OCI-LY1 (cell line): ENCODE measurements around the gene RYK.

Source experiments
- H2AFZ ChIP-seq: fragments of 200-600 bp; sonication (generic), shearing (Covaris generic); 2 replicates; pipeline ENCODE4 v1.6.0; 2014; ENCODE audit warnings: antibody characterized with exemption, mild to moderate bottlenecking, low read length
- H3F3A ChIP-seq: fragments of 200-600 bp; sonication (generic), shearing (Covaris generic); 2 replicates; pipeline ENCODE4 v1.6.0; 2014; ENCODE audit warnings: mild to moderate bottlenecking, antibody characterized with exemption, low read length, moderate library complexity; ENCODE audit not compliant: insufficient read depth
- H3K27ac ChIP-seq: fragments of 200-600 bp; sonication (generic); 2 replicates; pipeline ENCODE4 v1.5.1; 2014; ENCODE audit warnings: low read length, mixed run types, mild to moderate bottlenecking, low read depth; ENCODE audit not compliant: poor library complexity, severe bottlenecking
- H3K27me3 ChIP-seq: fragments of 200-600 bp; sonication (generic); 2 replicates; pipeline ENCODE4 v1.6.0; 2014; ENCODE audit warnings: antibody characterized with exemption, mild to moderate bottlenecking, low read length, moderate library complexity; ENCODE audit not compliant: insufficient read depth
- H3K36me3 ChIP-seq: fragments of 200-600 bp; sonication (generic); 2 replicates; pipeline ENCODE4 v1.6.1; 2014; ENCODE audit warnings: mild to moderate bottlenecking, antibody characterized with exemption, low read length, moderate library complexity, mixed read lengths; ENCODE audit not compliant: insufficient read depth
- H3K4me1 ChIP-seq: fragments of 200-600 bp; sonication (generic); 2 replicates; pipeline ENCODE4 v1.5.1; 2014; ENCODE audit warnings: mild to moderate bottlenecking, low read length, moderate library complexity; ENCODE audit not compliant: insufficient read depth, severe bottlenecking
- H3K4me2 ChIP-seq: fragments of 200-600 bp; sonication (generic), shearing (Covaris generic); 2 replicates; pipeline ENCODE4 v1.6.1; 2014; ENCODE audit warnings: low read length
- H3K4me3 ChIP-seq: fragments of 200-600 bp; sonication (generic); 2 replicates; pipeline ENCODE4 v1.5.1; 2014; ENCODE audit warnings: low read length, low read depth, mild to moderate bottlenecking, mixed read lengths; ENCODE audit not compliant: poor library complexity, severe bottlenecking
- H3K79me2 ChIP-seq: fragments of 200-600 bp; shearing (Covaris generic); 2 replicates; pipeline ENCODE4 v1.6.1; 2016; ENCODE audit warnings: mixed run types, low read length, mixed read lengths; ENCODE audit not compliant: insufficient read depth
- H3K9ac ChIP-seq: fragments of 200-600 bp; sonication (generic), shearing (Covaris generic); 2 replicates; pipeline ENCODE4 v1.6.1; 2014; ENCODE audit warnings: mild to moderate bottlenecking, low read length, mixed read lengths
- H3K9me2 ChIP-seq: fragments of 200-600 bp; sonication (generic), shearing (Covaris generic); 2 replicates; pipeline ENCODE4 v1.6.1; 2014; ENCODE audit warnings: low read depth, mild to moderate bottlenecking, low read length, mixed read lengths
- H3K9me3 ChIP-seq: fragments of 200-600 bp; shearing (Covaris generic); 2 replicates; pipeline ENCODE4 v1.6.1; 2014; ENCODE audit warnings: low read length, mixed read lengths
- H4K20me1 ChIP-seq: fragments of 200-600 bp; sonication (generic), shearing (Covaris generic); 2 replicates; pipeline ENCODE4 v1.6.0; 2016; ENCODE audit warnings: mild to moderate bottlenecking, low read length; ENCODE audit not compliant: insufficient read depth
- CTCF ChIP-seq: fragments of 200-600 bp; sonication (generic), shearing (Covaris generic); IDR thresholded peaks from 2 replicates; pipeline ENCODE4 v1.5.1; 2017; ENCODE audit warnings: mild to moderate bottlenecking, antibody characterized with exemption, low read length, moderate library complexity, mixed read lengths
- EZH2 ChIP-seq: fragments of 200-600 bp; sonication (generic), shearing (Covaris generic); IDR thresholded peaks from 2 replicates; pipeline ENCODE4 v1.8.0; 2017; ENCODE audit warnings: borderline replicate concordance, mixed run types, mild to moderate bottlenecking, antibody characterized with exemption, low read length, moderate library complexity, mixed read lengths

The RYK gene

GRCh38 chr3:134274571-134274970, 23.9 kb upstream of the RYK start:
- Histone ChIP-seq H3K9ac (no peak overlapping the region), H3K9me2 (no peaks in the 10 kb centered on the region), H3K4me2 (no peak overlapping the region), H3K79me2 (no peaks in the 10 kb centered on the region), H4K20me1 (no peaks in the 10 kb centered on the region), H3F3A (no peaks in the 10 kb centered on the region), H3K9me3 (no peaks in the 10 kb centered on the region), H2AFZ (no peak overlapping the region), H3K27ac (no peak overlapping the region), H3K27me3 (no peaks in the 10 kb centered on the region), H3K4me3 (no peak overlapping the region), H3K4me1 (no peaks in the 10 kb centered on the region), H3K36me3 (no peaks in the 10 kb centered on the region)
- TF ChIP-seq CTCF (no peak), EZH2 (no peak)

- H3K9me3 ChIP-seq: no peaks in the 10 kb centered on the region
- no peaks in the 10 kb centered on the region for H3F3A ChIP-seq
- H4K20me1 ChIP-seq: no peaks in the 10 kb centered on the region
- H3K27ac ChIP-seq: no peak overlapping the region
- no peak overlapping the region for H3K4me3 ChIP-seq
- TF ChIP-seq EZH2 (no peak), CTCF (no peak)
- H3K79me2 ChIP-seq: no peaks in the 10 kb centered on the region
- no peak overlapping the region for H3K9ac ChIP-seq
- no peak overlapping the region for H3K4me2 ChIP-seq
- H2AFZ ChIP-seq: no peak overlapping the region
- no peaks in the 10 kb centered on the region; the same call in 1 of the 2 replicates for H3K27me3 ChIP-seq
- H3K9me2 ChIP-seq: no peaks in the 10 kb centered on the region
- H3K4me1 ChIP-seq: no peaks in the 10 kb centered on the region
- H3K36me3 ChIP-seq: no peaks in the 10 kb centered on the region
Observed at GRCh38 chr3:134267996-134268395, 17.3 kb upstream of the RYK start.

DNA sequence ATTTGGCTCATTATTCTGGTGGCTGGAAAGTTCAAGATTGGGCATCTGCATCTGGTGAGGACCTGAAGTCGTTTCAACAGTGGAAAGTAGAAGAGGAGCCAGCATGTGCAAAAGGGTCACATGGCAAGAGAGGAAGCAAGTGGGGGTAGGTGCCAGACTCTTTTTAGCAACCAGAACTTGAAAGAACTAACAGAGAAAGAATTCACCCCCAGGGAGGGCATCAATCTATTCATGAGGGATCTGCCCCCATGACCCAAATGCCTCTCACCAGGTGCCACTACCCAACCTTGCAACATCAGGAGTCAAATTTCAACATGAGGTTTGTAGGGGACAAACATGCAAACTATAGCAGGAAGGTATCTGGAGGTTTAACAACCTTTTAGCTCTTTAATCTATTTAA, 10.3 kb upstream of the RYK start:
- Histone ChIP-seq H3K27me3 (no peaks in the 10 kb centered on the region; the same call in 1 of the 2 replicates), H3K36me3 (no peaks in the 10 kb centered on the region), H3K9me2 (no peaks in the 10 kb centered on the region), H3K4me2 (no peak overlapping the region), H3K27ac (no peak overlapping the region), H3K4me3 (no peak overlapping the region), H3K4me1 (no peaks in the 10 kb centered on the region), H2AFZ (no peak overlapping the region), H3F3A (no peaks in the 10 kb centered on the region), H3K9me3 (no peaks in the 10 kb centered on the region), H4K20me1 (no peaks in the 10 kb centered on the region), H3K79me2 (no peaks in the 10 kb centered on the region), H3K9ac (no peak overlapping the region)
- TF ChIP-seq EZH2: no peak
- no peak for TF ChIP-seq CTCF
